HepG2 (cell line): Measurements from ENCODE around the gene AKT2. TPM values are rescaled to one million over a fixed set of nuclear protein-coding genes. Genes with fewer than 3 reads are reported as not detected.

Experiments
- CBX1 ChIP-seq: IDR thresholded peaks from one replicate; pipeline ENCODE4 v1.6.1; 2016; ENCODE audit warnings: antibody characterized with exemption, low read depth
- EED ChIP-seq: sonication (generic); formaldehyde crosslinking; IDR thresholded peaks from 2 replicates; pipeline ENCODE4 v1.5.0; 2020; ENCODE audit warnings: mild to moderate bottlenecking, missing genetic modification reagents
- ELF1 ChIP-seq: sonication (generic); formaldehyde crosslinking; IDR thresholded peaks from 2 replicates; pipeline ENCODE4 v1.4.0; 2020; ENCODE audit warnings: missing genetic modification reagents
- HNRNPLL ChIP-seq: fragments of 200-400 bp; formaldehyde crosslinking; IDR thresholded peaks from 2 replicates; pipeline ENCODE4 v1.6.1; 2017; ENCODE audit warnings: mild to moderate bottlenecking, low read depth, low read length; ENCODE audit not compliant: poor library complexity, severe bottlenecking
- KDM6A ChIP-seq: IDR thresholded peaks from 2 replicates; pipeline ENCODE4 v1.6.1; 2016; ENCODE audit warnings: low read depth
- NKX3-1 ChIP-seq: sonication (generic); formaldehyde crosslinking; IDR thresholded peaks from 2 replicates; pipeline ENCODE4 v1.5.0; 2020; ENCODE audit warnings: missing genetic modification reagents
- REST ChIP-seq, 2 experiments: IDR thresholded peaks; 2 replicates each; pipeline ENCODE4 v1.6.1; 2011 to 2012; ENCODE audit warnings: low read length in 2 of 2, borderline replicate concordance in 1 of 2, low read depth in 1 of 2, mild to moderate bottlenecking in 1 of 2, moderate library complexity in 1 of 2
- SRF ChIP-seq: IDR thresholded peaks from 2 replicates; pipeline ENCODE4 v1.6.1; 2011; ENCODE audit warnings: mild to moderate bottlenecking, low read depth, low read length, moderate library complexity
- THAP8 ChIP-seq: sonication (generic); formaldehyde crosslinking; IDR thresholded peaks from 2 replicates; pipeline ENCODE4 v1.5.1; 2020; ENCODE audit warnings: missing genetic modification reagents, mild to moderate bottlenecking, borderline replicate concordance
- TMF1 ChIP-seq: sonication (generic); formaldehyde crosslinking; IDR thresholded peaks from 2 replicates; pipeline ENCODE4 v1.8.1; 2022; ENCODE audit warnings: low read depth, missing genetic modification reagents
- ZBTB46 ChIP-seq: sonication (generic); formaldehyde crosslinking; IDR thresholded peaks from 2 replicates; pipeline ENCODE4 v1.4.0; 2020; ENCODE audit warnings: mild to moderate bottlenecking, missing genetic modification reagents, borderline replicate concordance
- ZNF431 ChIP-seq: sonication (generic); formaldehyde crosslinking; IDR thresholded peaks from 2 replicates; pipeline ENCODE4 v1.9.0; 2022; ENCODE audit warnings: missing genetic modification reagents, low read depth, mild to moderate bottlenecking, borderline replicate concordance
- ZNF790 ChIP-seq: sonication (generic); formaldehyde crosslinking; IDR thresholded peaks from 2 replicates; pipeline ENCODE4 v1.8.0; 2022; ENCODE audit warnings: missing genetic modification reagents, mild to moderate bottlenecking, borderline replicate concordance
- ZSCAN20 ChIP-seq: sonication (generic); formaldehyde crosslinking; IDR thresholded peaks from 2 replicates; pipeline ENCODE4 v1.4.0; 2020; ENCODE audit warnings: missing genetic modification reagents, mild to moderate bottlenecking, borderline replicate concordance
- polyA plus RNA-seq, 8 experiments: library from polyadenylated mRNA; depleted of rRNA in 3 of 8; stranded (reverse) in 7 of 8; unstranded in 1 of 8; fragments of >200 nt; fragmentation: Illumina TruSeq in 4 of 8; extraction: Trizol in 4 of 8; gene quantifications; 2 replicates each; pipeline versions ENCODE4 v1.2.1 to v1.2.3, GENCODE V29; 2011 to 2016; ENCODE audit warnings: low read depth in 4 of 8, missing spikeins in 1 of 8, mixed read lengths in 1 of 8; ENCODE audit not compliant: insufficient read depth in 1 of 8
- total RNA-seq, 5 experiments: library from RNA; depleted of rRNA; stranded (reverse); fragments of >200 nt; fragmentation: Illumina TruSeq; extraction: Trizol; gene quantifications; 2 replicates each; pipeline ENCODE4 v1.2.3, GENCODE V29; 2016; ENCODE audit warnings: low read depth in 1 of 5
- TF ChIP-seq, protein P1 (sequence below): sonication (generic); formaldehyde crosslinking; conservative IDR thresholded peaks from 2 replicates; pipeline ENCODE4 v1.5.0; 2020; ENCODE audit warnings: missing genetic modification reagents

The AKT2 gene
- total and polyA plus RNA-seq, 2 of the 13 experiments (the other 11 are each of a cell fraction or from before 2014, with no cell fraction given): 82.1 to 173 TPM

GRCh38 chr19:40231544-40232424 lies 53.4 kb downstream of the AKT2 start (continued):
- 0 out of 2 replicates have a peak, but pooled peaks have one; percentile 67 for TF ChIP-seq ZBTB46 (CRISPR knock-in tag)
- TF ChIP-seq ZSCAN20 (CRISPR knock-in tag): no peak
- TF ChIP-seq REST (IDR thresholded peaks at IDR 0.05; ENCODE audit: borderline replicate concordance in 1 of 2, low read depth in 1 of 2, low read length in 2 of 2): no peak
- no peak for TF ChIP-seq NKX3-1
- no peak for TF ChIP-seq EED (CRISPR knock-in tag)
- TF ChIP-seq, protein P1, sequence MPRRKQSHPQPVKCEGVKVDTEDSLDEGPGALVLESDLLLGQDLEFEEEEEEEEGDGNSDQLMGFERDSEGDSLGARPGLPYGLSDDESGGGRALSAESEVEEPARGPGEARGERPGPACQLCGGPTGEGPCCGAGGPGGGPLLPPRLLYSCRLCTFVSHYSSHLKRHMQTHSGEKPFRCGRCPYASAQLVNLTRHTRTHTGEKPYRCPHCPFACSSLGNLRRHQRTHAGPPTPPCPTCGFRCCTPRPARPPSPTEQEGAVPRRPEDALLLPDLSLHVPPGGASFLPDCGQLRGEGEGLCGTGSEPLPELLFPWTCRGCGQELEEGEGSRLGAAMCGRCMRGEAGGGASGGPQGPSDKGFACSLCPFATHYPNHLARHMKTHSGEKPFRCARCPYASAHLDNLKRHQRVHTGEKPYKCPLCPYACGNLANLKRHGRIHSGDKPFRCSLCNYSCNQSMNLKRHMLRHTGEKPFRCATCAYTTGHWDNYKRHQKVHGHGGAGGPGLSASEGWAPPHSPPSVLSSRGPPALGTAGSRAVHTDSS (CRISPR knock-in tag): no peak
- peak; percentile 66 for TF ChIP-seq ELF1 (CRISPR knock-in tag)
- TF ChIP-seq THAP8: no peak
- TF ChIP-seq TMF1 (CRISPR knock-in tag): no peak
- TF ChIP-seq ZNF431 (CRISPR knock-in tag): peak; percentile 60
- TF ChIP-seq KDM6A: peak; percentile 88; the same call in 1 of the 2 replicates
- peak; percentile 41 for TF ChIP-seq HNRNPLL
- no peak for TF ChIP-seq ZNF790 (CRISPR knock-in tag)
- no peak for TF ChIP-seq SRF
- peak; percentile 71 for TF ChIP-seq CBX1
